Body of pancreas (tissue), 4 donors: ENCODE measurements around the gene RNF2. TPM values are rescaled to one million over a fixed set of nuclear protein-coding genes. Genes with fewer than 3 reads are reported as not detected.
"Not testable (repeated sequence)": the region's sequence is repeated elsewhere in the genome, so short reads cannot be mapped to it uniquely, and the experiment has no call there.

Experiments
- ATAC-seq: fragments of 150-250 bp; one replicate; pipeline ENCODE4 v1.9.1; 2016
- DNase-seq, 4 donors: peaks; one replicate each; pipeline ENCODE4 v3.0.0-alpha.2; 2019
- H3K27ac ChIP-seq, 4 donors: fragments of 200-600 bp; sonication (generic); 1 replicate in 3 of 4; 2 replicates in 1 of 4; pipeline versions ENCODE4 v1.5.1 to v1.6.1; 2016 to 2019; ENCODE audit warnings: mild to moderate bottlenecking in 1 of 4, mixed read lengths in 1 of 4, moderate library complexity in 1 of 4
- H3K27me3 ChIP-seq, 2 donors: fragments of 200-600 bp; sonication (generic); one replicate each; pipeline ENCODE4 v1.6.0; 2016; ENCODE audit warnings: mild to moderate bottlenecking in 1 of 2
- H3K36me3 ChIP-seq, 2 donors: fragments of 200-600 bp; sonication (generic); replicated peaks in 1 of 2; 2 replicates each; pipeline ENCODE4 v1.5.1; 2016; ENCODE audit warnings: low read depth in 2 of 2; ENCODE audit not compliant: insufficient read depth in 1 of 2
- H3K4me1 ChIP-seq: fragments of 200-600 bp; sonication (generic); one replicate; pipeline ENCODE4 v1.6.0; 2016
- H3K4me3 ChIP-seq, 2 donors: fragments of 200-600 bp; sonication (generic); 1 replicate in 1 of 2; 2 replicates in 1 of 2; pipeline ENCODE4 v1.5.1; 2016 to 2019
- H3K9me3 ChIP-seq, 3 donors: fragments of 200-600 bp; sonication (generic); 1 replicate in 2 of 3; 2 replicates in 1 of 3; pipeline ENCODE4 v1.5.1; 2016
- CTCF ChIP-seq, 7 experiments: fragments of 450-650 bp in 4 of 7; fragments of 200-600 bp in 3 of 7; sonication (generic) in 3 of 7; IDR thresholded peaks; one replicate each; pipeline ENCODE4 v1.5.1; 2016 to 2019; ENCODE audit warnings: antibody characterized with exemption in 7 of 7
- POLR2A ChIP-seq, 3 donors: fragments of 450-650 bp; IDR thresholded peaks; one replicate each; pipeline ENCODE4 v1.6.1; 2016; ENCODE audit warnings: antibody characterized with exemption in 3 of 3, mild to moderate bottlenecking in 2 of 3
- whole genome bisulfite sequencing, 2 donors: methylation state at CpG; one replicate each; pipeline ENCODE4 v1.1.5; 2017; 5-methylcytosine and 5-hydroxymethylcytosine counted together
- intact Hi-C: fragments of 100-400 bp; cut with DNase I; formaldehyde crosslinking; loops from one replicate; pipeline ENCODE4 v1.15.1; 2023
- total RNA-seq, 2 donors: library from RNA; depleted of rRNA; stranded (reverse); fragments of >200 nt; gene quantifications; one replicate each; pipeline ENCODE4 v1.1.0, GENCODE V29; 2016

Gene RNF2
- 1 to 10 TPM; 9.9 TPM for total RNA-seq

GRCh38 chr1:185044981-185045813 is at the start of gene RNF2:
TSS of gene RNF2 (plus strand) at chr1:185045558. CDS start at chr1:185087554, 41,996 bp downstream.
- DNase-seq (peak; percentile 75 to 86 (median 82)), ATAC-seq (peak; percentile 89)
- H3K4me3 ChIP-seq: peak within 1 kb of the TSS; percentile 59 to 82
- H3K36me3 ChIP-seq: no peaks in the 10 kb centered on the region
- H3K27ac ChIP-seq: peak within 1 kb of the TSS; percentile 55 to 91 (median 88)
- peaks cover 19% of the 10 kb centered on the region for H3K4me1 ChIP-seq
- 0% methylated on average over 11 to 64 of the region's 89 CpGs for WGBS, 2 donors
- H3K9me3 ChIP-seq: no peaks in the 10 kb centered on the region
- no peaks in the 10 kb centered on the region for H3K27me3 ChIP-seq
- peak; percentile 40 to 70 (median 70) for TF ChIP-seq POLR2A (IDR thresholded peaks at IDR 0.05)
- peak in 1 of 7 experiments; percentile 37 for TF ChIP-seq CTCF (IDR thresholded peaks at IDR 0.05)
- intact Hi-C loops: no loop called here

- 92% methylated on average over 6 of the region's 6 CpGs for WGBS, 2 donors
- H3K9me3 ChIP-seq, H3K36me3 ChIP-seq, H3K27me3 ChIP-seq, H3K4me3 ChIP-seq, DNase-seq, H3K27ac ChIP-seq, H3K4me1 ChIP-seq, intact Hi-C loops, ATAC-seq: not testable (repeated sequence)
Observed at GRCh38 chr1:184999974-185000373, 45.4 kb upstream of the RNF2 start.

- intact Hi-C loops, ATAC-seq, DNase-seq, H3K27me3 ChIP-seq, H3K27ac ChIP-seq, H3K36me3 ChIP-seq, H3K4me3 ChIP-seq, H3K9me3 ChIP-seq, H3K4me1 ChIP-seq: not testable (repeated sequence)
- WGBS, 2 donors: 94 to 97% methylated on average over 20 to 26 of the region's 26 CpGs
Observed at GRCh38 chr1:185001312-185001880, 44.0 kb upstream of the RNF2 start.

GRCh38 chr1:185008838-185009237 is 36.5 kb upstream of the RNF2 start:
- Histone ChIP-seq H3K36me3 (no peaks in the 10 kb centered on the region), H3K27ac (no peak overlapping the region), H3K9me3 (no peaks in the 10 kb centered on the region), H3K4me3 (no peak overlapping the region), H3K4me1 (peaks cover 6% of the 10 kb centered on the region), H3K27me3 (no peaks in the 10 kb centered on the region)
- ATAC-seq (no peak), DNase-seq (no peak)
- intact Hi-C loops: no loop called here
- TF ChIP-seq POLR2A (IDR thresholded peaks at IDR 0.05) (no peak), CTCF (IDR thresholded peaks at IDR 0.05) (no peak)

GRCh38 chr1:185010361-185010760 is 35.0 kb upstream of the RNF2 start:
- Histone ChIP-seq H3K36me3 (no peaks in the 10 kb centered on the region), H3K4me3 (no peak overlapping the region), H3K27me3 (no peaks in the 10 kb centered on the region), H3K4me1 (peaks cover 6% of the 10 kb centered on the region), H3K9me3 (no peaks in the 10 kb centered on the region), H3K27ac (no peak overlapping the region)
- TF ChIP-seq POLR2A (IDR thresholded peaks at IDR 0.05) (no peak), CTCF (IDR thresholded peaks at IDR 0.05) (no peak)
- intact Hi-C loops: no loop called here
- ATAC-seq (no peak), DNase-seq (no peak)
